Activated T-cell treated with anti-CD3 and anti-CD28 coated beads, Interleukin-2, amount 50 U/mL, for 72 hours (primary cell): ENCODE results near the gene SERPINI1. TPM values are rescaled to one million over a fixed set of nuclear protein-coding genes. Genes with fewer than 3 reads are reported as not detected.
A peak's percentile ranks its signal among the peaks of the same experiment; 100 is the strongest.
"Not testable (repeated sequence)": the region's sequence is repeated elsewhere in the genome, so short reads cannot be mapped to it uniquely, and the experiment has no call there.

Experiments
- ATAC-seq, 2 donors: fragments of 150-1000 bp; cut with Tn5 transposase; replicated peaks in 1 of 2; 2 replicates each; pipeline ENCODE4 v1.10.0; 2021; ENCODE audit warnings: moderate library complexity in 2 of 2, mild to moderate bottlenecking in 1 of 2
- DNase-seq, 2 donors: peaks; one replicate each; pipeline ENCODE4 v3.0.0; 2021 to 2022; ENCODE audit warnings: mixed read lengths in 1 of 2
- H3K27ac Mint-ChIP-seq: one replicate; pipeline ENCODE4 v1.8.0; 2022; ENCODE audit warnings: mild to moderate bottlenecking, moderate library complexity, mixed read lengths
- H3K27me3 Mint-ChIP-seq: one replicate; pipeline ENCODE4 v1.8.0; 2022; ENCODE audit warnings: low read depth, mixed read lengths
- H3K36me3 Mint-ChIP-seq, 2 donors: one replicate each; pipeline ENCODE4 v1.8.0; 2022; ENCODE audit warnings: mixed read lengths in 2 of 2, mild to moderate bottlenecking in 1 of 2; ENCODE audit not compliant: insufficient read depth in 2 of 2
- H3K4me1 Mint-ChIP-seq: one replicate; pipeline ENCODE4 v1.8.0; 2022; ENCODE audit warnings: low read depth, mixed read lengths
- H3K4me3 Mint-ChIP-seq, 2 donors: one replicate each; pipeline ENCODE4 v1.8.0; 2022; ENCODE audit warnings: mild to moderate bottlenecking in 2 of 2, mixed read lengths in 2 of 2, moderate library complexity in 2 of 2
- H3K9me3 Mint-ChIP-seq, 2 donors: one replicate each; pipeline ENCODE4 v1.8.0; 2022; ENCODE audit warnings: mixed read lengths in 2 of 2
- total RNA-seq, 2 donors: library from RNA; stranded (reverse); gene quantifications; one replicate each; pipeline ENCODE4 v1.2.3, GENCODE V29; 2022

Gene SERPINI1
- total RNA-seq, 2 donors from 2014 or later: 3.7 to 3.9 TPM

- no peak overlapping the region for H3K27ac Mint-ChIP-seq
- H3K36me3 Mint-ChIP-seq: no peaks in the 10 kb centered on the region
- H3K9me3 Mint-ChIP-seq: no peaks in the 10 kb centered on the region
- DNase-seq (no peak), ATAC-seq (no peak)
- H3K4me1 Mint-ChIP-seq: no peaks in the 10 kb centered on the region
- H3K27me3 Mint-ChIP-seq: no peaks in the 10 kb centered on the region
- H3K4me3 Mint-ChIP-seq: no peak overlapping the region
Observed at GRCh38 chr3:167821248-167821805, 85.8 kb downstream of the SERPINI1 start.

- H3K4me3 Mint-ChIP-seq: no peak overlapping the region
- H3K9me3 Mint-ChIP-seq: no peaks in the 10 kb centered on the region
- no peaks in the 10 kb centered on the region for H3K36me3 Mint-ChIP-seq
- no peak for DNase-seq
- H3K4me1 Mint-ChIP-seq: no peaks in the 10 kb centered on the region
- H3K27ac Mint-ChIP-seq: peak overlapping the region; percentile 19
- H3K27me3 Mint-ChIP-seq: no peaks in the 10 kb centered on the region
- ATAC-seq: no peak
Observed at GRCh38 chr3:167823738-167824137, 88.2 kb downstream of the SERPINI1 start.

- H3K36me3 Mint-ChIP-seq, ATAC-seq, H3K4me1 Mint-ChIP-seq, H3K27me3 Mint-ChIP-seq, H3K4me3 Mint-ChIP-seq, H3K9me3 Mint-ChIP-seq, H3K27ac Mint-ChIP-seq, DNase-seq: not testable (repeated sequence)
Observed at GRCh38 chr3:167827588-167827987, 92.1 kb downstream of the SERPINI1 start.

- no peaks in the 10 kb centered on the region for H3K9me3 Mint-ChIP-seq
- H3K27ac Mint-ChIP-seq: no peak overlapping the region
- H3K36me3 Mint-ChIP-seq: no peaks in the 10 kb centered on the region
- H3K4me1 Mint-ChIP-seq: no peaks in the 10 kb centered on the region
- ATAC-seq: no peak
- no peaks in the 10 kb centered on the region for H3K27me3 Mint-ChIP-seq
- no peak for DNase-seq
- no peak overlapping the region for H3K4me3 Mint-ChIP-seq
Observed at GRCh38 chr3:167829071-167829470, 93.5 kb downstream of the SERPINI1 start.

- DNase-seq (no peak), ATAC-seq (no peak)
- H3K27me3 Mint-ChIP-seq: no peaks in the 10 kb centered on the region
- H3K27ac Mint-ChIP-seq: no peak overlapping the region
- no peaks in the 10 kb centered on the region for H3K9me3 Mint-ChIP-seq
- no peak overlapping the region for H3K4me3 Mint-ChIP-seq
- H3K36me3 Mint-ChIP-seq: no peaks in the 10 kb centered on the region
- H3K4me1 Mint-ChIP-seq: no peaks in the 10 kb centered on the region
Observed at GRCh38 chr3:167830007-167830406, 94.5 kb downstream of the SERPINI1 start.

GRCh38 chr3:167835359-167835758, 99.8 kb downstream of the SERPINI1 start:
- peaks cover 6% of the 10 kb centered on the region for H3K4me1 Mint-ChIP-seq
- no peak overlapping the region for H3K4me3 Mint-ChIP-seq
- no peak for DNase-seq
- H3K36me3 Mint-ChIP-seq: no peaks in the 10 kb centered on the region
- H3K9me3 Mint-ChIP-seq: no peaks in the 10 kb centered on the region
- no peak for ATAC-seq
- no peak overlapping the region for H3K27ac Mint-ChIP-seq
- no peaks in the 10 kb centered on the region for H3K27me3 Mint-ChIP-seq

- peaks cover 6% of the 10 kb centered on the region for H3K4me1 Mint-ChIP-seq
- H3K4me3 Mint-ChIP-seq: no peak overlapping the region
- no peak for ATAC-seq
- H3K27ac Mint-ChIP-seq: no peak overlapping the region
- DNase-seq: no peak
- H3K9me3 Mint-ChIP-seq: no peaks in the 10 kb centered on the region
- no peaks in the 10 kb centered on the region for H3K27me3 Mint-ChIP-seq
- H3K36me3 Mint-ChIP-seq: no peaks in the 10 kb centered on the region
Observed at GRCh38 chr3:167835953-167836352, 100.4 kb downstream of the SERPINI1 start.

- Mint-ChIP-seq H3K9me3 (no peaks in the 10 kb centered on the region), H3K27ac (no peak overlapping the region), H3K36me3 (no peaks in the 10 kb centered on the region), H3K4me1 (peaks cover 6% of the 10 kb centered on the region), H3K4me3 (no peak overlapping the region), H3K27me3 (no peaks in the 10 kb centered on the region)
- DNase-seq (no peak), ATAC-seq (no peak)
Observed at GRCh38 chr3:167837466-167837865, 101.9 kb downstream of the SERPINI1 start.

- ATAC-seq: no peak
Observed at GRCh38 chr3:167839460-167840134, 104.1 kb downstream of the SERPINI1 start.

GRCh38 chr3:167840247-167840646, 104.7 kb downstream of the SERPINI1 start:
- no peaks in the 10 kb centered on the region for H3K27me3 Mint-ChIP-seq
- H3K4me3 Mint-ChIP-seq: no peak overlapping the region
- H3K36me3 Mint-ChIP-seq: no peaks in the 10 kb centered on the region
- ATAC-seq (no peak), DNase-seq (no peak)
- peaks cover 11% of the 10 kb centered on the region for H3K4me1 Mint-ChIP-seq
- no peaks in the 10 kb centered on the region for H3K9me3 Mint-ChIP-seq
- H3K27ac Mint-ChIP-seq: no peak overlapping the region

More at GRCh38 chr3:167839460-167840134, 104.1 kb downstream of the SERPINI1 start:
- no peak overlapping the region for H3K4me3 Mint-ChIP-seq
- no peaks in the 10 kb centered on the region for H3K36me3 Mint-ChIP-seq
- no peak overlapping the region for H3K27ac Mint-ChIP-seq
- H3K9me3 Mint-ChIP-seq: no peaks in the 10 kb centered on the region
- H3K4me1 Mint-ChIP-seq: peaks cover 11% of the 10 kb centered on the region
- H3K27me3 Mint-ChIP-seq: no peaks in the 10 kb centered on the region
- no peak for DNase-seq

- no peak for DNase-seq
- no peaks in the 10 kb centered on the region for H3K36me3 Mint-ChIP-seq
- H3K27me3 Mint-ChIP-seq: no peaks in the 10 kb centered on the region
- H3K4me1 Mint-ChIP-seq: peaks cover 11% of the 10 kb centered on the region
- no peak for ATAC-seq
- no peak overlapping the region for H3K27ac Mint-ChIP-seq
- no peak overlapping the region for H3K4me3 Mint-ChIP-seq
- no peaks in the 10 kb centered on the region for H3K9me3 Mint-ChIP-seq
Observed at GRCh38 chr3:167843481-167843880, 108.0 kb downstream of the SERPINI1 start.

GRCh38 chr3:167843886-167844285, 108.4 kb downstream of the SERPINI1 start:
- no peak for ATAC-seq
- DNase-seq: no peak

GRCh38 chr3:167844528-167844927, 109.0 kb downstream of the SERPINI1 start:
- H3K36me3 Mint-ChIP-seq: no peaks in the 10 kb centered on the region
- no peaks in the 10 kb centered on the region for H3K27me3 Mint-ChIP-seq
- no peaks in the 10 kb centered on the region for H3K9me3 Mint-ChIP-seq
- ATAC-seq (no peak), DNase-seq (no peak)
- peaks cover 6% of the 10 kb centered on the region for H3K4me1 Mint-ChIP-seq
- H3K4me3 Mint-ChIP-seq: no peak overlapping the region
- H3K27ac Mint-ChIP-seq: no peak overlapping the region

More at GRCh38 chr3:167843886-167844285, 108.4 kb downstream of the SERPINI1 start:
- H3K27me3 Mint-ChIP-seq: no peaks in the 10 kb centered on the region
- no peaks in the 10 kb centered on the region for H3K36me3 Mint-ChIP-seq
- H3K4me3 Mint-ChIP-seq: no peak overlapping the region
- H3K27ac Mint-ChIP-seq: no peak overlapping the region
- H3K9me3 Mint-ChIP-seq: no peaks in the 10 kb centered on the region
- peaks cover 11% of the 10 kb centered on the region for H3K4me1 Mint-ChIP-seq

- no peak for DNase-seq
- no peaks in the 10 kb centered on the region for H3K4me1 Mint-ChIP-seq
- no peaks in the 10 kb centered on the region for H3K9me3 Mint-ChIP-seq
- H3K27ac Mint-ChIP-seq: no peak overlapping the region
- ATAC-seq: no peak
- no peak overlapping the region for H3K4me3 Mint-ChIP-seq
- no peaks in the 10 kb centered on the region for H3K36me3 Mint-ChIP-seq
- peaks cover 5% of the 10 kb centered on the region for H3K27me3 Mint-ChIP-seq
Observed at GRCh38 chr3:167851171-167851570, 115.7 kb downstream of the SERPINI1 start.
